Peyer's patch (tissue), 4 donors: ENCODE measurements around the gene UBE2Q2.

Source experiments
- POLR2A ChIP-seq, 2 donors: fragments of 450-650 bp; IDR thresholded peaks; one replicate each; pipeline ENCODE4 v1.5.1; 2017; ENCODE audit warnings: antibody characterized with exemption in 2 of 2, mild to moderate bottlenecking in 2 of 2, moderate library complexity in 2 of 2
- TF ChIP-seq, protein P1 (sequence below), 6 experiments: fragments of 450-650 bp in 4 of 6; fragments of 200-600 bp in 2 of 6; sonication (generic) in 1 of 6; IDR thresholded peaks; one replicate each; pipeline ENCODE4 v1.5.1; 2017 to 2019; ENCODE audit warnings: antibody characterized with exemption in 6 of 6, mild to moderate bottlenecking in 3 of 6, moderate library complexity in 1 of 6

DNA sequence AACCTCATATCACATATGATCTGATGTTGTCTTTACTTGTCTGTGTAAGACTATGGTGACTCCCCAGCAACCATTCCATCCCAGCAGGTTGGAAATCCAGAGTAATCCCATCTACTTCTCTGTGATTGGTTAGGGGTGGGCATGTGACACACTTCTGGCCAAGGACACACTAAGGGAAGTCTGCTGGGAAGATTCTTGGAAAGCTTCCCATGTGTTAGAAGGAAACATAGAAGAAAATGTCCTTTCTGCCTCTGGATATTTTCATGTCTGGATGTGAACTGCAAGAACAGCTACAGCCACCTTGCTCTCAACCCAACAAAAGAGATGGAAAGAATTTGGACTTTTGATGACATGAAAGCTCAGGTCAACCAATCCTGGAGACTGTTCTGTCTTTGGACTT, 2.6 kb upstream of the UBE2Q2 start:
- TF ChIP-seq, protein P1, sequence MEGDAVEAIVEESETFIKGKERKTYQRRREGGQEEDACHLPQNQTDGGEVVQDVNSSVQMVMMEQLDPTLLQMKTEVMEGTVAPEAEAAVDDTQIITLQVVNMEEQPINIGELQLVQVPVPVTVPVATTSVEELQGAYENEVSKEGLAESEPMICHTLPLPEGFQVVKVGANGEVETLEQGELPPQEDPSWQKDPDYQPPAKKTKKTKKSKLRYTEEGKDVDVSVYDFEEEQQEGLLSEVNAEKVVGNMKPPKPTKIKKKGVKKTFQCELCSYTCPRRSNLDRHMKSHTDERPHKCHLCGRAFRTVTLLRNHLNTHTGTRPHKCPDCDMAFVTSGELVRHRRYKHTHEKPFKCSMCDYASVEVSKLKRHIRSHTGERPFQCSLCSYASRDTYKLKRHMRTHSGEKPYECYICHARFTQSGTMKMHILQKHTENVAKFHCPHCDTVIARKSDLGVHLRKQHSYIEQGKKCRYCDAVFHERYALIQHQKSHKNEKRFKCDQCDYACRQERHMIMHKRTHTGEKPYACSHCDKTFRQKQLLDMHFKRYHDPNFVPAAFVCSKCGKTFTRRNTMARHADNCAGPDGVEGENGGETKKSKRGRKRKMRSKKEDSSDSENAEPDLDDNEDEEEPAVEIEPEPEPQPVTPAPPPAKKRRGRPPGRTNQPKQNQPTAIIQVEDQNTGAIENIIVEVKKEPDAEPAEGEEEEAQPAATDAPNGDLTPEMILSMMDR (IDR thresholded peaks at IDR 0.05), result no peak
- TF ChIP-seq POLR2A (IDR thresholded peaks at IDR 0.05), result no peak
